AG08395 (cell line): ENCODE measurements around the gene CDHR5.
A peak's percentile ranks its signal among the peaks of the same experiment; 100 is the strongest.

Experiments
- DNase-seq: peaks from one replicate; pipeline ENCODE4 v3.0.0; 2012; ENCODE audit warnings: mixed read lengths, low spot score

CDHR5 gene

GRCh38 chr11:645536-645935, 20.8 kb upstream of the CDHR5 start:
- DNase-seq, result no peak

DNA sequence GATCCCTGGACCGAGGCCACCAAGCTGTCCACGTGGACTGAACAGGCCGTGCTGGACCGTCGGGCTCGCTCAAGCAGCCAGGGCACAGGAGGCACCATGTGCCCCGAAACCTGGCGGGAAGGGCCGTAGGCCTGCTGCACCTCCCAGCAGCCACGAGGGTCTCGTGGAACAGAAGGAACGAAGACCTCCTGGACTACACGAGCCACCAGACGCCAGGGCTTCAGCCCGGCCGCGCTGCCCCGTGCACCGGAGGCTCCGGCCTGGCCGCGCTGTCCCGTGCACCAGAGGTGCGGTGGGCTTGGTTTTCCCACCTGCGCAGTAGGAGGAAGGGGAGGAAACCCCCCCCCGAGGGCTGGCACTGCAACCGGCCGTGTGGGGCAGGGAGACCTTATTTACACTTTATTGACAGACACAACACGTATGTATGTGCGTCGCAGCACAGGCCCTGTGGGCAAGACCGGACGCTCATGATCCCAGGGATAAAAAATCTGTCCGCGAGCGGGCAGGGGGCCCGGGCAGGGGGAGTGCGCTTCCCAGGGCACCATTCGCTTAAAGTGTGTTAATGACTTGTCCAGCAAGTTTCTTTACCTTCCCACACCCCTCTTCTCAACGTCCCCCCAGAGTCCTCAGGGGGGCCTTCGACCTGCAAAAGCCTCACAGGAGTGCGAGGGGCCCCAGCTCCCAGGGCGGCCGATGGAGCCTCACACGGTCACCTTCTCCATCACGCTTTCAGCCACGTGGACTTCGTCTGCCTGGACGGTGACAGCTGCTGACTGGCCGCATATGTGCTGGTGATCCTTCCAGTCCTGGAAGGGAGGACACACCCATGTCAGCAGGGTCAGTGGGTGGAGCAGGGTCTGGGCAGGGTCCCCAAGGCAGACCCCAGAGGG, 19.3 kb upstream of the CDHR5 start:
- no peak for DNase-seq

GRCh38 chr11:643366-643765, 18.6 kb upstream of the CDHR5 start:
- no peak for DNase-seq

GRCh38 chr11:641806-642370, 17.1 kb upstream of the CDHR5 start:
- no peak for DNase-seq

- DNase-seq, result no peak
Observed at GRCh38 chr11:640021-640706, 15.4 kb upstream of the CDHR5 start.

- no peak for DNase-seq
Observed at GRCh38 chr11:639332-639955, 14.7 kb upstream of the CDHR5 start.

GRCh38 chr11:638631-639331, 14.0 kb upstream of the CDHR5 start:
- DNase-seq, result no peak

GRCh38 chr11:637593-638521, 13.1 kb upstream of the CDHR5 start:
- no peak for DNase-seq

- DNase-seq, result no peak
Observed at GRCh38 chr11:637333-637592, 12.5 kb upstream of the CDHR5 start.

GRCh38 chr11:636511-637332, 12.0 kb upstream of the CDHR5 start, which contains the start of gene DRD4:
DRD4 (plus strand) TSS chr11:637269; CDS start chr11:637305, 36 bp downstream.
- DNase-seq, result peak; percentile 67

DNA sequence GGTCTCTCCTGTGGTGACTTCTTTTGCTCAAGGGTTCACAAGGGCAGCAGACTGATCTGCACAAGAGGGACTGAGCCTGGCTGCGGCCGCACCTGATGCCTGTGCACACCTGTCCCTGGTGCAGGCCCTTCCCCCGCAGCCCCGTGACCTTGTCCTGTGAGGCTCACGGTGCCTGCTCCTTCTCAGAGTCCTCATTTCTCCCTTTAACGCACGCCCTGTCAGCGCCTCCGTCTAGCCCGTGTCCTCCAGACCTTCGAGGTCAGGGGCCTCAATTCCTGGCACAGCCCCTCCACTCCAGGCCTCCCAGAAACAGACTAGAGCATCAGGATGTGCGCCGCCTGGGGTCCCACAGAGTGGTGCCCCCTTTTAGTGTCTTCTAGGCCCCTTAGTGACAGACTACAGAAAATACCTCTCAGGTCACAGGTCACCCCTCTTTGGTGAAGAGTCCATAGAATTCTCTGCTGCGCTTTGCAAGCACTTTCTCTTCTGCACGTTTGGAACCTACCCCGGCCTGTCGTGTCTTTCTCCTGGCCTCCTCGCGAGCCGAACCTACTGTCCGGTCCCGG, 11.3 kb upstream of the CDHR5 start:
- DNase-seq, result no peak

DNA sequence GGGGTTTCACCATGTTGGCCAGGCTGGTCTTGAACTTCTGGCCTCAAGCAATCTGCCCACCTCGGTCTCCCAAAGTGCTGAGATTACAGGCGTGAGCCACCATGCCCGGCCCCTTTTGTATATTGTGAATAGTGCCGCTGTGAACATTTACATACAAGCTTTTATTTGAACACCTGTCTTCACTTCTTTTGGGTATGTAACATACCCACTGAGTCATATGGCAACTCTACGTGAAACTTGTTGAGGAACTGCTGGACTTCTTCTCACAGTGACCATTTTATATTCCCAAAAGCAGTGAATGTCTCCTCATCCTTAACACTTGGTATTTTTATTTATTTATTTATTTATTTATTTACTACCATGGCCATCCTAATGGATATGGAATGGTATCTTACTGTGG, 6.1 kb upstream of the CDHR5 start:
- no peak for DNase-seq

- no peak for DNase-seq
Observed at GRCh38 chr11:629237-629583, 4.5 kb upstream of the CDHR5 start.

DNA sequence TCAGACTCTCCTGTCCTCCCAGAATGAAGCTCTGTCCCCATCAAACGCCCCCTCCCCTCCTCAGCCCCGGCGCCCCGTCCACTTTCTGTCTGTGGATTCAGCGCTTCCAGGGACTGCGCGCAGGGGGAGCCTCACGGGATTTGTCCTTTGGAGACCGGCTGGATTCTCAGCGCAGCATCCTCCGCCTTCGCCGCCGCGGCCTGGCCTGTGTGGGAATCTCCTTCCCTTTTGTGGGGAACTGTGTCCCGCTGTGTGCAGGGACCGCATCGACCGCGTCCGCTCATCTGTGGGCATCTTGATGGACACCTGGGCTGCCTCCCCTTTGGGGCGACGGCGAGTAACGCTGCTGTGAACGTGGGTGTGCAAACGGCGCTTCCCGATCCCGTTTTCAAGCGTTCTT, 3.3 kb upstream of the CDHR5 start:
- no peak for DNase-seq

GRCh38 chr11:627308-627576, 2.5 kb upstream of the CDHR5 start:
- DNase-seq, result no peak

GRCh38 chr11:626475-627307, 1.9 kb upstream of the CDHR5 start, which contains the start of gene SCT:
SCT (minus strand) TSS chr11:627181; CDS start chr11:627143, 38 bp downstream.
- no peak for DNase-seq

DNA sequence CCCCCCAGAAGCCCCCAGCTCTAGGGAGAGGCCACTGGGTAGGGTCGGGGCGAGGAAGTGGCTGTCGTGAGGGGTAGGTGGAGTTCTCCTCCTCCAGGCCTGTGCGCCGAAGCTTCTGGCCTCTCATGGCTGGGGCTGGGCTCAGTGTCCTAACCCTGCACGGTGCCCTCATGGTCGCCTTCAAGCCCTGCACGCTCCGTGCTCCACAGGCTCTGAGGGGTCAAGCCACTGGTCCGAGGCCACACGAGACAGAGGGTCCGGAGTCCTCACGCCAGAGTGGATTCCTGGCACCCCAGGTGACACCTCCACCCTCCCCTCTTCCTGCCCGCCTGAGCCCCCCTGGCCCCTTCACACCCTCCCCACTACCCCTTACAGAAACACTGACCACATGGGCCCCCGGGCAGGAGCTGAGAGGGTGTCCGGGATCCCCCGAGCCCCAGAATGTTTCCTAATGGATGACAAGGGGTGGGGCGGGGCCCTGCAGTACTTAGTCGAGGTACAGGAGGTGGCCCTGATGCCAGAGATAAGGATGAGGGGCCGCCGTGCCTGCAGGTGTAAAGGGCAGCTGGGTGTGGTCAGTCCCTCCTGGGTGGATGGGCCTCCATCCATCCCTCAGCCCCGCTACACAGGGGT, 997 bp upstream of the CDHR5 start:
- DNase-seq, result no peak

DNA sequence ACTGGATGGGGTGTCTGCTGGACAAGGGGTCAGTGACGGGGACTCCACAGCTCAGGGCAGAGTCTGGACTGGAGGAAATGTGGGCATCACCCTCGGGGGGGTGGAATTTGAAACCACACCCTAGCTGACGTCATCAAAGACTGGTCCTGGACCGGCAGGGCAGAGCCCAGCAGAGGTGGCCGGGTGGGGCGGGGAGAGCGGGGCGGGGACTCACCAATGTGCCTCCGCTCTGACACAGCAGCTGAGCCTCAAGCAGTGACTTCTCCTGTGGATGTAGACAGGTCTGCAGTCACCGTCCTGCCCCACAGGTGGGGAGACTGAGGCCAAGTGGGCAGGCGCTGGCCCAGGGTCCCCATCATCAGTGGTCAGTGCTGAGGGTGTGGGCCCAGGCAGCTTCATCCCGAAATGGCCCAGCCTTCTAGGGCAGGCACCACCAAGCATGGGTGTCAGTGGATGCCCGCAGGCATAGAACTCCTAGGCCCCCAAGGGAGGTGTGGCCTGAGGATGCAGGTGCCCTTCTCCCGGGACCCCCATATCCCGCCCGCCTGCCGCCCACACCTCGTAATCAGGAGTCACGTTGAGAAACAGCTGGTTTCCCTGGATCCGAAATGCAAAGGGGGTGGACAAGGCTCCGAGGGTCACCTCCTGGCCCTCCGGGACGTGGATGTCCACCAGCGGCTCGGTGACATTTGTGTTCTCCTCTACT, 603 bp downstream of the CDHR5 start:
- DNase-seq, result peak; percentile 47
